Measurements from ENCODE around the gene USP17L24. TPM values are rescaled to one million over a fixed set of nuclear protein-coding genes. Genes with fewer than 3 reads are reported as not detected.
"Not testable (repeated sequence)": the region's sequence is repeated elsewhere in the genome, so short reads cannot be mapped to it uniquely, and the experiment has no call there.

USP17L24 gene, protein sequence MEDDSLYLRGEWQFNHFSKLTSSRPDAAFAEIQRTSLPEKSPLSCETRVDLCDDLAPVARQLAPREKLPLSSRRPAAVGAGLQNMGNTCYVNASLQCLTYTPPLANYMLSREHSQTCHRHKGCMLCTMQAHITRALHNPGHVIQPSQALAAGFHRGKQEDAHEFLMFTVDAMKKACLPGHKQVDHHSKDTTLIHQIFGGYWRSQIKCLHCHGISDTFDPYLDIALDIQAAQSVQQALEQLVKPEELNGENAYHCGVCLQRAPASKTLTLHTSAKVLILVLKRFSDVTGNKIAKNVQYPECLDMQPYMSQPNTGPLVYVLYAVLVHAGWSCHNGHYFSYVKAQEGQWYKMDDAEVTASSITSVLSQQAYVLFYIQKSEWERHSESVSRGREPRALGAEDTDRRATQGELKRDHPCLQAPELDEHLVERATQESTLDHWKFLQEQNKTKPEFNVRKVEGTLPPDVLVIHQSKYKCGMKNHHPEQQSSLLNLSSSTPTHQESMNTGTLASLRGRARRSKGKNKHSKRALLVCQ
- not detected in 2 replicates for total RNA-seq (2014; rRNA removed; shearing (Covaris generic))

GRCh38 chr4:9324865-9325264, at the start of gene USP17L24:
USP17L24 (plus strand) TSS chr4:9325165; CDS start chr4:9325165, 0 bp downstream.
- H3K36me3 ChIP-seq (replicated peaks; ENCODE audit: control insufficient read depth, insufficient read depth, low read length); H3K27me3 ChIP-seq (ENCODE audit: control insufficient read depth, insufficient read depth, low read length); H3K4me3 ChIP-seq (ENCODE audit: insufficient read depth, low read depth, low read length); DNase-seq: not testable (repeated sequence)

- DNase-seq; H3K27me3 ChIP-seq (ENCODE audit: control insufficient read depth, insufficient read depth, low read length); H3K36me3 ChIP-seq (replicated peaks; ENCODE audit: control insufficient read depth, insufficient read depth, low read length); H3K4me3 ChIP-seq (ENCODE audit: insufficient read depth, low read depth, low read length): not testable (repeated sequence)
These were observed 774 bp upstream of the USP17L24 start for GRCh38 chr4:9324191-9324590.

DNA sequence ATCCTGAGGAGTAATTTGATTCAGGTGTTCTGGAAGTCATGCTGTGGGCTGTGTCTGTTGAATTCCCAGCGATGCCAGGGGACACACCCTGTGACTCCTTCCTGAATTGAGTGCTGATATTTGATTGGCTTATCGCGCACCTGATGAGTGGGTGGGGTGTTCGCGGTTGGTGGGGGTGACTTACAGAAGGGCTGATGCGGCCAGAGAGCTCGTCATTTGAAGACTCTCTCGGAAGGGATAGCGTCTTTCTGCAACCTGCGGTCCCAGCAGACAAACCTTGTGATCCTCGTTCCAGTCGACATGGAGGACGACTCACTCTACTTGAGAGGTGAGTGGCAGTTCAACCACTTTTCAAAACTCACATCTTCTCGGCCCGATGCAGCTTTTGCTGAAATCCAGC, 4.6 kb downstream of the USP17L24 start, which contains the start of gene USP17L25:
Gene USP17L25 (plus strand): TSS at position 301 of the 400 bp plus-strand sequence. CDS start 0 bp downstream, at position 301.
- not testable (repeated sequence) for H3K36me3 ChIP-seq (replicated peaks; ENCODE audit: control insufficient read depth, insufficient read depth, low read length); H3K27me3 ChIP-seq (ENCODE audit: control insufficient read depth, insufficient read depth, low read length); H3K4me3 ChIP-seq (ENCODE audit: insufficient read depth, low read depth, low read length); DNase-seq

DNA sequence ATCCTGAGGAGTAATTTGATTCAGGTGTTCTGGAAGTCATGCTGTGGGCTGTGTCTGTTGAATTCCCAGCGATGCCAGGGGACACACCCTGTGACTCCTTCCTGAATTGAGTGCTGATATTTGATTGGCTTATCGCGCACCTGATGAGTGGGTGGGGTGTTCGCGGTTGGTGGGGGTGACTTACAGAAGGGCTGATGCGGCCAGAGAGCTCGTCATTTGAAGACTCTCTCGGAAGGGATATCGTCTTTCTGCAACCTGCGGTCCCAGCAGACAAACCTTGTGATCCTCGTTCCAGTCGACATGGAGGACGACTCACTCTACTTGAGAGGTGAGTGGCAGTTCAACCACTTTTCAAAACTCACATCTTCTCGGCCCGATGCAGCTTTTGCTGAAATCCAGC, 9.4 kb downstream of the USP17L24 start, which contains the start of gene USP17L26:
Gene USP17L26 (plus strand): TSS at position 301 of the 400 bp plus-strand sequence. CDS start 0 bp downstream, at position 301.
- DNase-seq; H3K4me3 ChIP-seq (ENCODE audit: insufficient read depth, low read depth, low read length); H3K27me3 ChIP-seq (ENCODE audit: control insufficient read depth, insufficient read depth, low read length): not testable (repeated sequence)

GRCh38 chr4:9339103-9339502, 14.1 kb downstream of the USP17L24 start, which contains the start of gene USP17L5:
USP17L5 (plus strand) TSS chr4:9339403; CDS start chr4:9339403, 0 bp downstream.
- H3K27me3 ChIP-seq (ENCODE audit: control insufficient read depth, insufficient read depth, low read length); DNase-seq; H3K4me3 ChIP-seq (ENCODE audit: insufficient read depth, low read depth, low read length); H3K36me3 ChIP-seq (replicated peaks; ENCODE audit: control insufficient read depth, insufficient read depth, low read length): not testable (repeated sequence)

More for the DNA sequence above, 9.4 kb downstream of the USP17L24 start, which contains the start of gene USP17L26:
- H3K36me3 ChIP-seq (replicated peaks; ENCODE audit: control insufficient read depth, insufficient read depth, low read length): not testable (repeated sequence)

GRCh38 chr4:9343848-9344247, 18.9 kb downstream of the USP17L24 start, which contains the start of gene USP17L27:
USP17L27 (plus strand) TSS chr4:9344148; CDS start chr4:9344148, 0 bp downstream.
- not testable (repeated sequence) for H3K4me3 ChIP-seq (ENCODE audit: insufficient read depth, low read depth, low read length); DNase-seq; H3K27me3 ChIP-seq (ENCODE audit: control insufficient read depth, insufficient read depth, low read length); H3K36me3 ChIP-seq (replicated peaks; ENCODE audit: control insufficient read depth, insufficient read depth, low read length)

GRCh38 chr4:9348593-9348992, 23.6 kb downstream of the USP17L24 start, which contains the start of gene USP17L28:
USP17L28 (plus strand) TSS chr4:9348893; CDS start chr4:9348893, 0 bp downstream.
- not testable (repeated sequence) for H3K4me3 ChIP-seq (ENCODE audit: insufficient read depth, low read depth, low read length); H3K27me3 ChIP-seq (ENCODE audit: control insufficient read depth, insufficient read depth, low read length); H3K36me3 ChIP-seq (replicated peaks; ENCODE audit: control insufficient read depth, insufficient read depth, low read length); DNase-seq

DNA sequence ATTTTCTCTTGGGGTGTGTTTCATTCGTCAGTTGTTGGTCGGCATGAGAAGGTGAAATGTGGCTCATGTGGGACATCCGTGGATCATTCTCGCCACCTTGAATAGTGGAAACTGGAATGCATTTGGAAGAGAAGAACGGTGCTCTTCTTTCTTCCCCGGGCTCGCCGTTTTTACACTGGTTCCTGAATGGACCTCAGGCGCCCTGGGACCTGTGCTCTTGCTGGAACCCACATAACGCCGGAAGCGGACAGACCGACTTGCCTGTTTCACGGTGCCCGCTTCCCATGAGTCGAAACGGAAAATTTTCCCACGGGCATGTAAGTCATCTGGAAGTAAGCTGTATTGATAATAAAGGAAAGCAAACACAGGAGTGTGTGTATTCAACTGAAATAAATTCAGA, 25.9 kb downstream of the USP17L24 start:
- not testable (repeated sequence) for H3K36me3 ChIP-seq (replicated peaks; ENCODE audit: control insufficient read depth, insufficient read depth, low read length); H3K4me3 ChIP-seq (ENCODE audit: insufficient read depth, low read depth, low read length); DNase-seq; H3K27me3 ChIP-seq (ENCODE audit: control insufficient read depth, insufficient read depth, low read length)

- H3K4me3 ChIP-seq (ENCODE audit: insufficient read depth, low read depth, low read length); H3K27me3 ChIP-seq (ENCODE audit: control insufficient read depth, insufficient read depth, low read length); DNase-seq; H3K36me3 ChIP-seq (replicated peaks; ENCODE audit: control insufficient read depth, insufficient read depth, low read length): not testable (repeated sequence)
These were observed 28.4 kb downstream of the USP17L24 start, which contains the start of gene USP17L29 for GRCh38 chr4:9353338-9353737. USP17L29 (plus strand) TSS chr4:9353638; CDS start chr4:9353638, 0 bp downstream.

GRCh38 chr4:9362829-9363228, 37.9 kb downstream of the USP17L24 start, which contains the start of gene USP17L30:
USP17L30 (plus strand) TSS chr4:9363129; CDS start chr4:9363129, 0 bp downstream.
- H3K27me3 ChIP-seq (ENCODE audit: control insufficient read depth, insufficient read depth, low read length); DNase-seq; H3K36me3 ChIP-seq (replicated peaks; ENCODE audit: control insufficient read depth, insufficient read depth, low read length); H3K4me3 ChIP-seq (ENCODE audit: insufficient read depth, low read depth, low read length): not testable (repeated sequence)

Other genes with a start within 250 kb of the USP17L24 start
- not detected in 2 replicates for gene FAM90A26, start 154.8 kb upstream of the USP17L24 start, total RNA-seq (2014; rRNA removed; shearing (Covaris generic))
- gene USP17L10, start 114.5 kb upstream of the USP17L24 start, total RNA-seq (2014; rRNA removed; shearing (Covaris generic)): not detected in 2 replicates
- gene USP17L11, start 109.8 kb upstream of the USP17L24 start, total RNA-seq (2014; rRNA removed; shearing (Covaris generic)): not detected in 2 replicates
- gene USP17L12, start 105.0 kb upstream of the USP17L24 start, total RNA-seq (2014; rRNA removed; shearing (Covaris generic)): not detected in 2 replicates
- not detected in 2 replicates for gene USP17L13, start 100.3 kb upstream of the USP17L24 start, total RNA-seq (2014; rRNA removed; shearing (Covaris generic))
- not detected in 2 replicates for gene USP17L15, start 90.8 kb upstream of the USP17L24 start, total RNA-seq (2014; rRNA removed; shearing (Covaris generic))
- not detected in 2 replicates for gene USP17L17, start 81.3 kb upstream of the USP17L24 start, total RNA-seq (2014; rRNA removed; shearing (Covaris generic))
- gene USP17L18, start 76.5 kb upstream of the USP17L24 start, total RNA-seq (2014; rRNA removed; shearing (Covaris generic)): not detected in 2 replicates
- gene USP17L19, start 71.8 kb upstream of the USP17L24 start, total RNA-seq (2014; rRNA removed; shearing (Covaris generic)): not detected in 2 replicates
- gene USP17L20, start 67.0 kb upstream of the USP17L24 start, total RNA-seq (2014; rRNA removed; shearing (Covaris generic)): not detected in 2 replicates
- gene USP17L21, start 62.3 kb upstream of the USP17L24 start, total RNA-seq (2014; rRNA removed; shearing (Covaris generic)): not detected in 2 replicates
- gene USP17L22, start 57.5 kb upstream of the USP17L24 start, total RNA-seq (2014; rRNA removed; shearing (Covaris generic)): not detected in 2 replicates
- not detected in 2 replicates for gene USP17L25, start 4.7 kb downstream of the USP17L24 start, total RNA-seq (2014; rRNA removed; shearing (Covaris generic))
- not detected in 2 replicates for gene USP17L26, start 9.5 kb downstream of the USP17L24 start, total RNA-seq (2014; rRNA removed; shearing (Covaris generic))
- not detected in 2 replicates for gene USP17L5, start 14.2 kb downstream of the USP17L24 start, total RNA-seq (2014; rRNA removed; shearing (Covaris generic))
- not detected in 2 replicates for gene USP17L27, start 19.0 kb downstream of the USP17L24 start, total RNA-seq (2014; rRNA removed; shearing (Covaris generic))
- not detected in 2 replicates for gene USP17L28, start 23.7 kb downstream of the USP17L24 start, total RNA-seq (2014; rRNA removed; shearing (Covaris generic))
- not detected in 2 replicates for gene USP17L29, start 28.5 kb downstream of the USP17L24 start, total RNA-seq (2014; rRNA removed; shearing (Covaris generic))
- gene USP17L30, start 38.0 kb downstream of the USP17L24 start, total RNA-seq (2014; rRNA removed; shearing (Covaris generic)): not detected in 2 replicates
- gene DEFB131A, start 119.2 kb downstream of the USP17L24 start, total RNA-seq (2014; rRNA removed; shearing (Covaris generic)): not detected in 2 replicates